HG03175 (cell line): ENCODE data around the gene FBXL17.

Experiments
- ATAC-seq: cut with Tn5 transposase; IDR thresholded peaks from one replicate; pipeline ENCODE4 v1.9.1; 2021; ENCODE audit warnings: mild to moderate bottlenecking, moderate library complexity; ENCODE audit not compliant: unreplicated experiment

FBXL17 gene

GRCh38 chr5:107873877-107874276 is 508.0 kb downstream of the FBXL17 start:
- ATAC-seq: no peak

GRCh38 chr5:107871023-107871422 is 510.9 kb downstream of the FBXL17 start:
- ATAC-seq: no peak

DNA sequence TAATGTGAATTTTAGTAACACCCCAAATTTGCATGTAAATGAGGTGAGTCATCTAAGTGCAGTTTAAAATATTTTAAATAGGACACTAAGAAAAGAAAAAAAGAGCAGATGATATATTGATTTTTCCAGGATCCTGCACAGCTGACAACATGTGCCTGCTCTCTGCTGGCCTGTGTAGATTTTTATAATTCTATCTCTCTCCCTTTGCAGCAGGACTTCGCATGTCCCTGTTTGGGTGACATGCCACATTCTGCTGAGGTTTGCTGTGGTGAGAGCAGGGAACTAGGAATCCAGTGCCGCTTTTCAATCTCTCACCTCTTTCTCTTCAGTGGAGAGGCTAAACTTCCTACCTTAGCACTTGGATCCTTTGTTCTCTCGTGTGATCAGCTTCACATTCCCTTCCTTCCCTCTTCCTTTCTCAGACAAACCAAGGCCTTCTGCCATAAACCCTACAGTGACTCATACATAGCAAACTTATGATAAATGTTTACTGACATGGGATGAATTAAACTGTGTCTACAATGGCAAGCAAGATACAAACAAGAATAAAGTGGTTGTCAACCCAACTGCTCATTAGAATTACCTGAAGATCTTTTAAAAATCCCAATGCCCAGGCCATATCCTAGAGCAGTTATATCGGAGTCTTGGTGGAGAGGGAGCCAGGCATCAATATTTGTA is 512.3 kb downstream of the FBXL17 start:
- ATAC-seq: no peak

GRCh38 chr5:107868650-107869409 is 513.1 kb downstream of the FBXL17 start:
- no peak for ATAC-seq

GRCh38 chr5:107867266-107867665 is 514.6 kb downstream of the FBXL17 start:
- ATAC-seq: no peak

DNA sequence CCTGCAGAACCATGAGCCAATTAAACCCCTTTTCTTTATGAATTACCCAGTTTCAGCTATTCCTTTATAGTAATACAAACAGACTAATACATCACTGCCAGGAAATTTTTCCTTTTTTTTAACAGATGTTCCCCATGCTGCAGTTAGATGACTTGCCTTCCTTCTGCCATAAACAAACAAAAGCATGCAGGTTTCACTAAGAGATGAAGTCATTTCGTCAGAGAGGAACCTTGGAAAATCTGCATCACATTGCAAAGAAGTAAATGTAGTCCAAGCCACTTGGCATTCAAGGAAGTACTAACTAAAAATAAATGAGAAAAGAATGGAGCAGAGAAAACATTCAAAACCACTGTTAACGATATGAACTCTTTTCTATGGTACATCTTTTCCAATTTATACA is 517.1 kb downstream of the FBXL17 start:
- ATAC-seq: no peak

DNA sequence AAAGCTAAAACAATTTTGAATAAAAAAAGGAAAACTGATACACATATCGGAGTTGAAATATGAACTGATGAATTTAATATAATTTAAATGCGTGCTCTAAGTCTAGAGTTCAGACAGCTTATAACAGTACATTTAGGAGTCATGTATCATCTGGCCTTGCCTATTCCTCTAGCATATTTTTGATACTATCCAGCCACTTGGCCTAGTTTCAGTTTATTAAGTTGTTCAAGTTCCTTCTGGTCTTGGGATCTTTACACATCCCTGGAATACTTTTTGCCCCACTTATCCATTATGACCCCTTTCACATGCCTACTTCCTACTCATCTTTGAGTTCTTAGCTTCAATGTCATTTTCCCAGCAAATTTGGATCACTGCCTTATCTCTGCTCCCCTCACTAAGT is 518.8 kb downstream of the FBXL17 start:
- no peak for ATAC-seq

GRCh38 chr5:107861565-107861964 is 520.3 kb downstream of the FBXL17 start:
- no peak for ATAC-seq

- no peak for ATAC-seq
Observed at GRCh38 chr5:107860044-107860443, 521.9 kb downstream of the FBXL17 start.

- no peak for ATAC-seq
Observed at GRCh38 chr5:107858788-107859187, 523.1 kb downstream of the FBXL17 start.

- no peak for ATAC-seq
Observed at GRCh38 chr5:107858324-107858723, 523.6 kb downstream of the FBXL17 start.

DNA sequence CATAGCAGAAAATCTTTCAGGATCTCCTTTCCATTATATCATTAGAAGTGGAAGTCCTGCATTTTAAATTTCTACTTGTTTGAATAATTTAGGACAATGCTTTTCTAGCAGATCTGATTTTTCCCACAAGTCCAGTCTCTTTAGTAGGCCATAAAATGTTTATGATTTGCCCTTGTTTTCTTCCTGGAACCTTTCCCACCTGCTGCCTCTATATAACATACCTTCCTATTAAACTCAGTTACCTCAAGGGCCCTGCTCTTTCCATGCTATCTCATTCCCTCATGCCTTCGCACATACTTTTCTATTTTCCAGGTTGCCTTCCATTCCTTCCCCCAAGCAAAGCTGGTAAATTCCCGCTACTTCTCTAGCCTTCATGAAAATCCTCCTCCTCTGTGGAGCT is 524.1 kb downstream of the FBXL17 start:
- no peak for ATAC-seq

- no peak for ATAC-seq
Observed at GRCh38 chr5:107855171-107855570, 526.7 kb downstream of the FBXL17 start.

DNA sequence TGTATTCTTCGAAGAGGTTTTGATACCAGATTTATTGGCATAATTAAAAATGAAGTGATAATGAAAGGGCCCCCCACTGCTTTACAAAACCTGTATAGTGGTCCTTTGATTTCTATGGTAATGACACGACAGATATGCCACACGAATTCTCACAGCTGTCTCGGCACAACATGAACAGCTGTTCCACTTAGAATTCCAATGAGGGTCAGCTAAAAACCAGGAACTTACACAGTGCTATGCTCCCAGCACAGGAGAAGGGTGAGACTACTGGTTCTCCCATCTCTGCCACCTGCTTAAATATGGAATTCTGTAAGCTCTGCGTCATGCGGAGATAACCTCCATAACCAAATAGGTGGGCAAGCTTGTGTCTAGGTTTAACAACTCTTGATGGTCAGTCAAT is 528.2 kb downstream of the FBXL17 start:
- ATAC-seq: no peak

- ATAC-seq: no peak
Observed at GRCh38 chr5:107853031-107853430, 528.9 kb downstream of the FBXL17 start.

GRCh38 chr5:107849118-107849517 is 532.8 kb downstream of the FBXL17 start:
- ATAC-seq: no peak

GRCh38 chr5:107840592-107840991 is 541.3 kb downstream of the FBXL17 start:
- ATAC-seq: no peak

DNA sequence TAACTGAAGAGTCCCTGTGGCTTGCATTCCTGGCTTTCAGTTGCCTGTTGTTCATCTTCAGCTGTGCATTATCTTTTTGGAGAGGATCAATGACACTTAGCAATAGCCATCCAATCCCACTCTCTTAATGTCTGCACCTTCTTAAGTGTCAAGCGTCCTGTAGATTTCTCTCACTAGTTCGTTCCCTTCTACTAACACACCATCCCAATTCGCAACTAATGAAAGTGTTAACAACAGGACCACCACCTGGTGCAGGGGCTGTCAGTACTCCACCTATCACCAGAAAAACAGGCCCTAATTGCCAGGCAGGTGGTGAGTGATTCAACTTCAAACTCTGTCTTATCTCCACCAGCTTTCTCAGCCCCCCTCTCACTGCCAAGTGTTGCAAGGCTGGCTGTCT is 541.7 kb downstream of the FBXL17 start:
- no peak for ATAC-seq

GRCh38 chr5:107835096-107835495 is 546.8 kb downstream of the FBXL17 start:
- no peak for ATAC-seq

- ATAC-seq: no peak
Observed at GRCh38 chr5:107832746-107833145, 549.2 kb downstream of the FBXL17 start.

DNA sequence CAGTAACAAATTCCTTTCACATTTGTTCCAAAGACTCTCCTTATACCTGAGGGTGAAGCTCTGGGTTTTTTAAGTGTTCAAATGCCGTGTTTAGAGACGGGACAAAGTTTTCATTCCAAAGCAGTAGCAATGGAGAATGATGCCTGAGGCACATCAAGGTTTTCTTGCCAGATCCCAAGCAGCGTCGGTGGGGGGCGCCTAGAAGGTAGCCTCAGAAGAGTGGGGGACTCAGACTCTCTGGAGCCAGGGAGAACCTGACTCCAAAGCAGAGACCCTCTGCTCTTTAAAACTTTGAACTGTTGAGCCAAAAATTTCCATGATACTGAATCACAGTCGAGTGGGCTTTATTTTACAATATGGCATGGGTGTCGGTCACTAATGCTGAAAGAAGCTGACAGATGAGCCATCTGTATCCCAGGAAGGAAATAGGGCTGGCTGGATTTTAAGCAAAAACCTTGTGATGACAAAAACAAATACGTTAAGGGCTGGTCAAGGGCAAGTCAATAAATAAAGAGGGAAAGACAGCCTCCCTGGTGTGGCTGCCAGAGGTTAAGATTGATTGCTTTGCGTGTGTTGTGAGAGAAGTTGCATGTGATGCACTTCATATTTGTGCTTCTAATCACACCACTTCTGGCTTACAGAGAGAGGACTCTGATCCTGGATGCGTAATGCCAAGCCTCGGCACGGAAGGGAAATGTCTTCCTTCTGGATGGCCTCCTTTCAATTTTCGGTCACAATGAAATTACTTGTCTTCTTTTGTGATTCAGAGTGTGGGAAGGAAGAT is 550.1 kb downstream of the FBXL17 start:
- ATAC-seq: no peak

DNA sequence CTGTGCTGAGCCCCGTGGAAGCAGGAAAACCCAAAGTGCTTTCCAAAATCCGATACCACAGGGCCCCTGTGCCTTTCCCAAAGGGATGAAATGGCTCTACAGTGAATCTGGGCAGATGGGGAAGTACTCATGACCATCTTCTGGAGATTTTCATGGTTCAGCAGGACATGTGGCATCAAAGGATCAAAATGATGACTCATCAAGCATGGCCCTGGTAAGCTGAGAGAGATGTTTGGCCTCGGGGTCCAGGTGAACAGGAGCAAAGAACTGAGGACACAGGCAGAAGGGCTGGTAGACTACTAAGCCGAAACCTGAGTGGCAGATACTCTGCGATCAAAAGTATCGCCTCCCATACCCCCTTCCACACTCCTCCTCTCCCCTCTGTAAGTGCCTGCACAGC is 551.1 kb downstream of the FBXL17 start:
- no peak for ATAC-seq
